H1 (cell line): Measurements from ENCODE around the gene NELFB. TPM values are rescaled to one million over a fixed set of nuclear protein-coding genes. Genes with fewer than 3 reads are reported as not detected.

Experiments used
- CTBP2 ChIP-seq: IDR thresholded peaks from 2 replicates; pipeline ENCODE4 v1.7.0; 2011; ENCODE audit warnings: borderline replicate concordance, mild to moderate bottlenecking, moderate library complexity, mixed read lengths, low read length; ENCODE audit not compliant: insufficient read depth, insufficient read length
- FOSL1 ChIP-seq: IDR thresholded peaks from 2 replicates; pipeline ENCODE4 v1.6.1; 2011; ENCODE audit warnings: mild to moderate bottlenecking, low read depth, low read length, moderate library complexity; ENCODE audit not compliant: insufficient read depth
- MAFK ChIP-seq: IDR thresholded peaks from 2 replicates; pipeline ENCODE4 v1.6.1; 2012; ENCODE audit warnings: low read depth, mild to moderate bottlenecking, improper control_type of control experiment, low read length
- polyA plus RNA-seq, 7 experiments: library from polyadenylated mRNA; depleted of rRNA in 3 of 7; stranded (reverse) in 5 of 7; unstranded in 2 of 7; fragments of >200 nt in 5 of 7; fragments of 200-250 nt in 2 of 7; gene quantifications; 1 replicate in 5 of 7; 2 replicates in 1 of 7; 4 replicates in 1 of 7; pipeline versions ENCODE4 v1.2.1 to v1.2.3, GENCODE V29; 2011 to 2013; ENCODE audit warnings: missing spikeins in 2 of 7, mixed read lengths in 2 of 7
- total RNA-seq: library from RNA; stranded (reverse); fragmentation: NEBNext Ultra II Directional; extraction: Animal tissue kit (Norgen Biotek cat#: 25700); gene quantifications from 2 replicates; pipeline ENCODE4 v1.2.1, GENCODE V29; 2021
- TF ChIP-seq, protein P1 (sequence below): IDR thresholded peaks from 2 replicates; pipeline ENCODE4 v1.6.1; 2012; ENCODE audit warnings: inconsistent platforms

The NELFB gene
- total and polyA plus RNA-seq, 2 of the 8 experiments (the other 6 are each of a cell fraction or from before 2014, with no cell fraction given) = 57.6 to 78.0 TPM

DNA sequence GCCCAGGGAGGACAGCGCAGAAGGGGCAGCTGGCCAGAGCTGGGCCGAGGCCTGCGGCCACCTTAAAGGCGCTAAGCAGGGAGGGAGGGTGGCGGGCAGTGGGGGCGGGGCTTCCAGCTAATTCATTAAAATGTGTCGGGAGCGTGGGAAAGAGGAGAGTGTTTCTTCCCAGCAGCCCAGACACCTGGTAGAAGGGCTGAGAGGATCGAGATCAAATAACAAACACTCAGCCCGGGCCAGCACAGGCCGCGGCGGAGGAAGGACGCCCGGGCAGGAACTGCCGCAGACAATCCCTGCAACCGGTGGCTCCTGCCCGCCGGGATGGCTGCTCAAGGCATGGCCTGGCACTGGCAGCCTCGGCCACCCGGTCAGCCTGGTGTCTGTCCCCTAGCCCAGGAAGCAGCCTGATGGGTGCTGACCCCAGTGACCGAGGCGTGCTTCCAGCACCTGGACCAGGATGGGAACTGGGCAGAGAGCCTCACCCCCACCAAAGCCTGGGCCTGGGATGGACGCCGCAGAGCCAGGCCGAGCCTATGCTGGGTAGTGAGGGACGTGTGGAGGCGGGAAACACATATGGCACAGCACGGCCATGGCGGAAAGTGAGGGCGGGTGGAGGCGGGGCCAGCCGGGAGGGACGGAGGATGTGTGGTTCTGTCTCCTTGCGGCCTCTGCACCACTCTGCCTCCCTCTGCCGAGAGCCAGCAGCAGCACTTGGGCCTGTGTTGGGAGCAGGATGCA is 50.1 kb downstream of the NELFB start (continued):
- TF ChIP-seq, protein P1, sequence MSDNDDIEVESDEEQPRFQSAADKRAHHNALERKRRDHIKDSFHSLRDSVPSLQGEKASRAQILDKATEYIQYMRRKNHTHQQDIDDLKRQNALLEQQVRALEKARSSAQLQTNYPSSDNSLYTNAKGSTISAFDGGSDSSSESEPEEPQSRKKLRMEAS = peak; percentile 61
- TF ChIP-seq CTBP2 (no peak), MAFK (no peak), FOSL1 (no peak)
